Temporal lobe (tissue), 1 donor: Measurements from ENCODE around the gene C1orf232. TPM values are rescaled to one million over a fixed set of nuclear protein-coding genes. Genes with fewer than 3 reads are reported as not detected.

ENCODE experiments used
- total RNA-seq: library from RNA; depleted of rRNA; stranded (reverse); fragments of >200 nt; gene quantifications from one replicate; pipeline ENCODE4 v1.2.3, GENCODE V29; 2014

C1orf232 gene
- total RNA-seq, 1 donor from 2014 or later = not detected

Other genes with a start within 250 kb of the C1orf232 start
- gene PAFAH2, start 170.9 kb downstream of the C1orf232 start, total RNA-seq = 2.2 TPM
- 0.98 TPM for gene EXTL1, start 147.2 kb downstream of the C1orf232 start, total RNA-seq
- gene SLC30A2, start 122.8 kb downstream of the C1orf232 start, total RNA-seq = not detected
- gene TRIM63, start 101.3 kb downstream of the C1orf232 start, total RNA-seq = not detected
- gene PDIK1L, start 57.1 kb downstream of the C1orf232 start, total RNA-seq = 62.7 TPM
- 0.49 TPM for gene FAM110D, start 9.9 kb downstream of the C1orf232 start, total RNA-seq
- 5.4 TPM for gene ZNF593, start 945 bp upstream of the C1orf232 start, total RNA-seq
- not detected for gene ZNF593OS, start 2.9 kb upstream of the C1orf232 start, total RNA-seq
- 3.2 TPM for gene CNKSR1, start 8.5 kb upstream of the C1orf232 start, total RNA-seq
- gene CATSPER4, start 21.6 kb upstream of the C1orf232 start, total RNA-seq = not detected
- gene CEP85, start 65.2 kb upstream of the C1orf232 start, total RNA-seq = 11.3 TPM
- gene SH3BGRL3, start 111.1 kb upstream of the C1orf232 start, total RNA-seq = 6.4 TPM
- gene UBXN11, start 137.7 kb upstream of the C1orf232 start, total RNA-seq = 7.9 TPM
- not detected for gene CD52, start 149.0 kb upstream of the C1orf232 start, total RNA-seq
- gene CRYBG2, start 185.2 kb upstream of the C1orf232 start, total RNA-seq = 1.5 TPM
- gene ZNF683, start 203.8 kb upstream of the C1orf232 start, total RNA-seq = not detected
- gene LIN28A, start 241.9 kb upstream of the C1orf232 start, total RNA-seq = not detected